Measurements from ENCODE around the gene C2orf81.
"Not testable (repeated sequence)": the region's sequence is repeated elsewhere in the genome, so short reads cannot be mapped to it uniquely, and the experiment has no call there.

Gene C2orf81

GRCh38 chr2:74423231-74424095 is 2.0 kb upstream of the C2orf81 start:
- no peak for DNase-seq

- DNase-seq = not testable (repeated sequence)
These were observed 846 bp downstream of the C2orf81 start for GRCh38 chr2:74420443-74421103.

GRCh38 chr2:74420006-74420405 is 1.4 kb downstream of the C2orf81 start:
- no peak for DNase-seq

GRCh38 chr2:74419345-74419744 is 2.1 kb downstream of the C2orf81 start:
- no peak for DNase-seq

GRCh38 chr2:74418312-74418711 is 3.1 kb downstream of the C2orf81 start:
- no peak for DNase-seq

GRCh38 chr2:74417763-74418162 is 3.7 kb downstream of the C2orf81 start:
- no peak for DNase-seq

GRCh38 chr2:74417197-74417596 is 4.2 kb downstream of the C2orf81 start:
- no peak for DNase-seq

- DNase-seq = no peak
These were observed 4.6 kb downstream of the C2orf81 start for GRCh38 chr2:74416778-74417177.

- DNase-seq = no peak
These were observed 5.5 kb downstream of the C2orf81 start for GRCh38 chr2:74415762-74416395.

- peak; percentile 31 for DNase-seq
These were observed 6.3 kb downstream of the C2orf81 start for GRCh38 chr2:74414881-74415761.

GRCh38 chr2:74414441-74414840 is 7.0 kb downstream of the C2orf81 start:
- no peak for DNase-seq

- no peak for DNase-seq
These were observed 8.3 kb downstream of the C2orf81 start for GRCh38 chr2:74413001-74413698.

- no peak for DNase-seq
These were observed 13.7 kb downstream of the C2orf81 start for GRCh38 chr2:74407682-74408081.

- no peak for DNase-seq
These were observed 15.4 kb downstream of the C2orf81 start for GRCh38 chr2:74406035-74406434.

GRCh38 chr2:74401891-74402290 is 19.5 kb downstream of the C2orf81 start:
- no peak for DNase-seq

- DNase-seq = peak; percentile 12
These were observed 21.6 kb downstream of the C2orf81 start for GRCh38 chr2:74399785-74400184.

- DNase-seq = no peak
These were observed 25.3 kb downstream of the C2orf81 start for GRCh38 chr2:74396149-74396548.

GRCh38 chr2:74393525-74393924 is 27.9 kb downstream of the C2orf81 start:
- no peak for DNase-seq

- no peak for DNase-seq
These were observed 29.0 kb downstream of the C2orf81 start for GRCh38 chr2:74392449-74392743.

- peak; percentile 87 for DNase-seq
These were observed 29.6 kb downstream of the C2orf81 start for GRCh38 chr2:74391580-74392448.

GRCh38 chr2:74391209-74391579 is 30.2 kb downstream of the C2orf81 start:
- no peak for DNase-seq

Data from fibroblast of skin of right biceps (primary cell).